GM19035 (cell line): Measurements from ENCODE around the gene AFF3.

ENCODE experiments used
- ATAC-seq: cut with Tn5 transposase; IDR thresholded peaks from one replicate; pipeline ENCODE4 v1.9.1; 2021; ENCODE audit not compliant: unreplicated experiment

AFF3 gene

DNA sequence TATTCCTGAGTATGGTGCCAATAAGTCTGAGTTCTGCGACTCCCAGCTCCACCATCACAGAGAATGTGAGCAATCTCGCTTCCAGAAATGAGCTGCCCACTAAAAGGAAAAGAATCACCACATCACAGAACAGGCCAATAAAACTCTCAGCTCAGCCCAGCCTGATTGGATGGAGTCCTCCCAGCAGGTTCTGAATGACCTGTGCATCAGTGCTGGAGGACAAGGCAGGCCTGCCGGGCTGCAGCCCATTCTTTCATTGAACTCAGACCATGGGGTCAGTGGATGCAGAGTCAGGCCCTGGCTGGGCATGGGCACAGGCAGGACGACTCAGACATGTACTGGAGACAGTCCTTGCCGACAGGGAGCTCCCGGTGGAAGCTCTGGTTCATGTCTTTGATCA is 519.9 kb downstream of the AFF3 start:
- ATAC-seq = no peak

DNA sequence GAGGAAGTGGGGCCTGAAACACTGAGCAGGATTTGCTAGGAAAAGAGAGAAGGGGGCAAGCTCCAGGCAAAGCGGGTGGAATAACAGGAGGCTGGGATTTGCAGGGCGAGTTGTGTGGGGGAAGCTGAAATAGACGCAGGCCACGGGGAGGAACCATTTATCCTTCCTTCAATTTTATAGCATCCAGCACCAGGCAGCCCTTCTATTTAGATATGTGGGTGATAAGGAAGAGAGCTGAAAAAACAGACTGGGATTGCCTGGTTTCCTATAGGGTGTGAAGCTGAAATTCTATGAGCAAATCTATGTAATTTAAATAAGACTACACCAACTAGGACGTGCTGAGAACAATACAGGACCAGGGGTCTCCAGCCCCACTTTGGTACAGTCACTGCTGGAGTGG is 520.6 kb downstream of the AFF3 start:
- no peak for ATAC-seq

DNA sequence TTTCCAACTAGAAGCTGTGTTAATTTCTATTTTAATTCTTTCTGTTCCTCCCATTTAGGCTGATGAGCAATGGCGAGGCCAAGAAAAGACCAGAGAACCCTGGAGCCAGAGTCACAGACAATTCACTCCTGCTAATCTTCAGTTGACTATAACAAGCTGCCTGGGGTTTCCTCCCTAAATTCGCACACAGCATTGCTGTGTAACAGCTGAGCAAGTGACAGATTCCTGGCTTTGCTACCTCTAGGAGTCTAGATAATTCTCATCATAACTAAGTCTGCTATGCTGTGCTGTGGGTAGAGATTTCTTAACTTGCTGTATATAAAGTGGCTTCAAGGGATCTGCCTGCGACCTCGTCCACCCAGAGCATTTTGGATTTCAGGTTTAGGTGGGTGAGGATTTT is 521.3 kb downstream of the AFF3 start:
- no peak for ATAC-seq

DNA sequence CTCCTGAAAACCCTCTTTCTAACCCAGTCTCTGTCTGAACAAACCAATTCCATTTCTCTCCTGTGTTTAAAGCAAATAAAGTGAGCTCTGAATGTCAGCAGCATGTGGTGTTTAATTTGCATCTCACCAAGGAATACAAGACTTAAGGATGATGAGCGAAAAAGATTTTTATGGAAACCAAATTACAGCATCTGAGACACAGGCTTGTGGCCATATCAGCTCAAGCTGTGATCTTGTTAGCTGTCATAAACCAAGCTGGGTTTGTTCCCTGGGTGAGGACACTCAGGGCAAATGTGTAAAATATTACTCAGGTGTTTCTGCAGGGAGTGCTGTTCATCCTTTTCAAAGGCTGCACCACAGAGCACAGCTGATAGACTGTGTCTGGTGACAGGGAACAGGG is 523.2 kb downstream of the AFF3 start:
- no peak for ATAC-seq

DNA sequence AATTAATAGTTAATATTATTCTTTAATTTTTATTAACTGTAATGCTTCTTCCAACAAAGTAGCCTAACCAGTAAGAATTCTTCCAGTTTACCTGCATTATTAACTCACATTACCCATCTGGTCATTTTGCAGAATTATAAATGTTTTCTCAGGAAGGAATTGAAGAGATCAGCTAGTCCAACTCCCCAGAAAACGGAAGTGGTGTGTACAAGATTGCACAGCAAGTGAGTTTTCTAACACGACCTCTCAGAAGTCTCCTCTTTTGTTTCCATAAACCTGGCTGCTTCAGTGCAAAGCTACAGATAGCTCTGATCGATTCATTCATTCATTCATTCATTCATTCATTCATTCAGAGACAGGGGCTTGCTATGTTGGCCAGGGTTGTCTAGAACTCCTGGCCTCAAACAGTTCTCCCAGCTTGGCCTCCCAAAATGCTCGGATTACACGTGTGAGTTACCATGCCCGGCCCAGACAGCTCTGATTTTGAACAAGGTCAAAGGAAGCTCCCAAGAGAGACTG is 523.8 kb downstream of the AFF3 start:
- no peak for ATAC-seq

DNA sequence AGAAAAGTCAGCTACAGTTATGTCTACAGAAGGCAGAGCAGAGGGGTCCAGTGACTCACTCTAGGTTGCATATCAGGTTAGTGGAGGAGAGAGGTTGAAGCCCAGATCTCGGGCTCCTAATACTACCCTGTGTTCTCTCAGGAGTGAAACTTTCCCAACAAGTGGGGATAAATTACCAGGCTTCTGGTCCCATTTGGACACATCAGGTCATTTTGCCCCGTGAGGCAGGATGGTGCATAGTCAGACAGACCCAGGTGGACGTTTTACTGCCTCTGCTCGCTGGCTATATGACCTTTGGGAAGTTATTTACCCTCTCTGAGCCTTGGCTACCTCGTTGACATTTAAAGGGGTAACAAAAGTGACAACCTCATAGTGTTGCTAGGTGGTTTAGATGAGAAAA is 524.6 kb downstream of the AFF3 start:
- ATAC-seq = no peak

DNA sequence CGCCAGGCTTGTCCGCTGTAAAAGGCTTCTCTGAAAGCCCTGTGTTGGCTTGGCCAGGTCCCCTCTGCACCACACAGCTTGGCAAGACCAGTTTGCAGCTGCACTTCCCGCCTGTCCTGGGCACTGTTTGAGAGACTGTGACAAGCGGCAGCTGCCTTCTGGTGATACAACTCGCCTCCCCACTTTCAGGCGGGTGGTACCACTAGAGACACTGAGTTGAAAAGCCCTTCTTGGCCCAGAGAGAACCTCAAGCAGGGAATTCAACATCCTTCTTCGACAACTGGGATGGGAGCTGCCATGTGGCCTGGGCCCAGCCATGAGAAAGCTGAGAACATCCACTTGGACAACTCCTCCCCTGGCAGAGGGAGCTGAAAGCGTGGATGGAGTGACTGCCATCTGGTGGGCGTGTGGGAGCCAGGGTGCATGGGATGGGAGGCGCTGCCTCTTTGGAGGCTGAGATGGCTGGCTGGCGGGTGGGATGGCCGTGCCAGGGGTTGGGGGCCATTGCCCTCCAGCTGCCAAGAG is 527.1 kb downstream of the AFF3 start:
- ATAC-seq = no peak

DNA sequence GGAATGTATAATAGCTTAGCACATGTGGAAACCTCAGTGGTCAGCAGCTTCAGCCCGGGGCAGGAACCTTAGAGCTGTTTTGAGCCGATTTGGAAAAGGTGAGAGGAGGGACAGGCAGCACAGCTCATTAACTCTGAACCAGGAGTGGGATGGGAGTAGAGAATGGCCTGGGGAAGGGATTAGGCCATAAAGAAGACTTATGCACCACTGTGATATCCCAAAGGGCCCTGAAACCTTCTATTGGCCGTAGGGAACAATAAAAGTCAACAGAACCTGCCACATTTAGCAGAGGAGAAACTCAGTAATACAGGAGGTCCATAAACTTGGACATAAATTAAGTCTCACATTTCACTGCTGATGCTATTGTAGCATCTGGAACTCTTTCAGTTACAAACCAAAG is 528.4 kb downstream of the AFF3 start:
- no peak for ATAC-seq

DNA sequence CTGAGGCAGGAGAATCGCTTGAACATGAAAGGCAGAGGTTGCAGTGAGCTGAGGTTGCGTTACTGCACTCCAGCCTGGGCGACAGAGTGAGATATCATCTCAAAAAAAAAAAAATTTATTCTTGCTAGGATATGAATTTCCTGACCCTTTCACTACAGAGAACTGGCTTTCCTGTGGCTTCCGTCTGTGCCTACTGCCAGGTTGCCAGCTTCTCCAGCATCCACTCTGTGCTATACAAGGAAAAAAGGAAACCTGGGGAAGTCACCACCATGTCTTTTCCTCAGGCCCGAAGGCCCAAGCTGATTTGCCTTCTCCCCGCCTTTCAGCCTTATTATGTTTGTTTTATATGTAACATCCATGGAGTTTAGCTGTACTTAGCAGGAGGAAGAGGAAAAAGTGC is 530.6 kb downstream of the AFF3 start:
- no peak for ATAC-seq

DNA sequence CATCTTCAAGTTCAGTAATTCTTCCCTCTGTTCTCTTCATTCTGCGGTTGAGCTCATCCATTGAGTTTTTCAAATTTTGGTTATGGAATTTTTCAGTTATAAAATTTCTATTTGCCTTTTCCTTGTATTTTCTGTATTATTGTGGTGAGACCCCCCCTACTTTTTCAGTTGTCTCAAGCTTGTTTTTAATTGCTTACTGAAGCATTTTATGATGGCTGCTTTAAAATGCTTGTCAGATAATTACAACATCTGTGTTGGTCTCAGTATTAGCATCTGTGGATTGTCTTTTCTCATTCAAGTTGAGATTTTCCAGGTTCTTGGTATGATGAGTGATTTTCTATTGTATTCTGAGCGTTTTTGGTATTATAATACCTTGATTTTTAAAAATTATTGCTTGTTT is 531.4 kb downstream of the AFF3 start:
- ATAC-seq = no peak

DNA sequence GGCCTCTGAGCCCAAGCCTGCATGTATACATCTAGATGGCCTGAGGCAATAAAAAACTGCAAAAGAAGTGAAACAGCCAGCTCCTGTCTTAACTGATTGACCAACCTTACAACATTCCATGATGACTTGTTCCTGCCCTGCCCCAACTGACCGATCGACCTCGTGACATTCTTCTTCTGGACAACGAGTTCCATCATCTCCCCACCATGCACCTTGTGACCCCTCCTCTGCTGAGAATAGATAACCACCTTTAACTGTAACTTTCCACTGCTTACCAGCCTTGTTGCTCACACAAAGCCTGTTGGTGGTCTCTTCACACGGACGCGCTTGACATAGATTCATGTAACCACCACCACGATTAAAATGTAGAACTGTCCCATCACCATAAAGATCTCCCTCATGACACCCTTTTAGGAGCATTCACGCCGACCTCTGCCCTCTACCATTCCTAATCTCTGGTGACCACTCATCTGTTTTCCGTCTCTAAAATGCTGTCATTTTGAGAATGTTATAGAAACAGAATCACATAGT is 532.5 kb downstream of the AFF3 start:
- no peak for ATAC-seq

DNA sequence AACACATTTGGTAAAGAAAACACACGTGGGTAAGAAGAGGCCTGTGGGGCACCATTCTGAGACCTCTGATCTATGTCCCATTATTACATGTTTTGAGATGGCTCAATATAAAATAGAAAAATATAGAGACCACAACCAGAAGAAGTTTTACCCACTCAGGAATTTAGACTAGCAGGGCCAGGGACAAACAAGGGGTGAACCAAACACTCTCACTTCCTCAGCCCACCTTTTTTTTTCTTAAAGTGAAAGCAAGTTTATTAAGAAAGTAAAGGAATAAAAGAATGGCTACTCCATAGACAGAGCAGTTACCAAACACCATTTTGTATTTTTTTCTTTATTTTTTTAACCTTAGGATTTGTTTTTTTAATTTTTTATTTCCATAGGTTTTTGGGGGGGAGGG is 533.5 kb downstream of the AFF3 start:
- no peak for ATAC-seq

DNA sequence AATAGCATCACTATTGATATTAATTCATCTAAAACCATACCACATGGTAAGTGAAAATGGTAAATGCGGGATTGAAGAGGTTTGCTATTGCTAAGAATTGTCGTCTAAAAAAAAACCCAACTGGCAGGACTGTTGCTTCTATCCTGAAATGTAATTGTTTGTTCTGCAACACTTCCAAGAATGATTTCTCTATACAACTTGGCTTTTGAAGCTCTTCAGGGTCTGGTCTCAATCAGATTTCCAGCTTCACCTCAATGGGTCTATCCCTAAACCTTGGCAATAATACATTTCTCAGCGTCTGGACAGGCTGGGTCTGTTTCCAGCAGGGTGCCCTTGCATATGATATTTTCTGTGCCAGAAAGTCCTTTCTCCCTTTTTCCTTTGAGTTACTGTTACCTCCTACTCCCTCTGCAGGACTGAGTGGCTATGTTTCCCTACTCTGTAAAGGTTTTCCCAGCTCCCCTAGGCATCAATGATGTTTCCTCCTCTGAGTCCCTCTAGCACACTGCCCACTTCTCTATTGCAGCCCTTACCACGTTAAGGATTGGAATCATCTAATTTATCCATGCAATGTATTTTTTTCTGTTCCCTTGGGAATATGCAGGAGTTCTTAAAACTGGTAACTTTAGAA is 534.4 kb downstream of the AFF3 start:
- no peak for ATAC-seq

DNA sequence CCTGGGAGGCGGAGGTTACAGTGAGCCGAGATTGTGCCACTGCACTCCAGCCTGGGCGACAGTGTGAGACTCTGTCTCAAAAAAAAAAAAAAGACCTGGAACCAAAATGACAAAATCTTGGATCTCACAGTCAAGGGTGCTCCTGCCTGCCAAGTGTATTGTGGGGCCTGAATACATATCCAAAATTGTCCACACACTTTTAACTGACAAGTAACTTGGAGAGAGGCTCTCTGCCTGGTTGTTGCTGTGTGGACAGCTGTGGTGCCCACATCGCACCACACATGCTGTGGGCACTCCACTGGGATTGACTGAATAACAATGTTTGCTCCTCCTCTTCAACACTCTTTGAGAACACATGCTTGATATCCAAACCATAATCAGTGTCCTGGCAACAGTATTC is 534.9 kb downstream of the AFF3 start:
- no peak for ATAC-seq

DNA sequence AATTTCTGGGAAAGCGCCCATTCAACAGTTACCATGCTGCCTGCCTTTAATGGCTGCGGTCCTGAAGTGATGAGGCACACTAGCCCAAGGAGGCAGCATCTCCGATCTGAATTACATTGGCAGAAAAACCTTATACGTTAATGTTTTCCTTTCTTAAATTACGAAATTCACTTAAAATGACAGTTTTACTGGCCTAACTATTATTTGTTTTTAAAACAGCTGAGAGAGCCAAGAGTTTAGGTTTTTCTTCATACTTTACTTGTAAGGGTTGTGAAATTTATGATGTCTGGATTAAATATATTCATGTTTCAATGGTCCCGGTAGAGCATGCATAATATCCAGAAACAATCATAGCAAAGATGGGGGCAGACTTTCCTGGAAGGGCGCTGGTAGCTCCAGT is 537.4 kb downstream of the AFF3 start:
- no peak for ATAC-seq

DNA sequence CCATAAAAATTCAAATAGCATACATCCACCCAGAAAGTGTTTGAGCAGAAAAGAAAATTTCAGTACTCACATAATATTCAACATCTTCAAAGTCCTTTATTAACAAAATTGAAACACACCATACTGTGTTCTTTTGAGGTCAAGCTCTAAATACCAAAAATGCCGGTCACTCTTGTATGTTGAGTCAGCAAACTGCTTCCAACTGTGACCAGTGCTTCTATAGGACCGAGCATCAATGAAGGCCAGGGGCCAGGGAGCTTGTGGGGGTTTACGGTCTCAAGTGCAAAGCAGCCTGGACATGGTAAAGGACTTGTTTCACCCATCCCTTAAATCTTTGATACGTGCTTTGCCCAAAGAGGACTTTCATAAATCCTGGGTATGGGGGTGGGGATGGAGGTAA is 539.9 kb downstream of the AFF3 start:
- no peak for ATAC-seq

DNA sequence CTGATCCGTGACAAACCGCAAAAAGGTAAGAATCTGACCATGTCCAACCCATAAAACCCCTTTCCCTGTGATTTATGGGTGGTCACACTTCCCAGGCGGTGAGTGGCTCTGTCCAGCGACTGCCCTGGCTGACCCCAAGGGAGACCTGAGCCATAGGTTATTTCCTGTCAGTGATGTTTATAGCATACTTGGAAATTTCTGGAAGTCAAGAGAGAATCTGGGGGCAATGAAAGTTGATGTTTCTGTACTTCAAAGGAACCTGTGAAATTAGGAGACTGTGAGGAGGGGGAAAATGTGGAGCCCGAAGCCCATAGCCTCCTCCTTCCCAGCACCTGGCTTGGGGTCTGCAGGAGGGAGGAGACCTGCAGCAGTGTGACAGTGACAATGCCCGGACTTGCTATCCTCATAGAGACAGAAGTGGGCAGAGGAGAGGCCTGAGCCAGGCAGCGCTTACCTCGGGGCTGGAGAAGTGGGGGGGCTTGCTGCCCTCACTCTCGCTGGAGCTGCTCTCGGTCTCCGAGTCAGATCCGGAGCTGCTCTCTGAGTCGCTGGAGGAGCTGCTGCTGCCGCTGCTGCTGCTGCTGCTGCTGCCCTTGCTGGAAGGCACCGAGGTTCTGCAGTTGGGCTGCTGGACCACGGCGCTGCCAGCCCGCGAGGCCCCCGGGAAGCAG is 541.3 kb downstream of the AFF3 start:
- ATAC-seq = no peak

DNA sequence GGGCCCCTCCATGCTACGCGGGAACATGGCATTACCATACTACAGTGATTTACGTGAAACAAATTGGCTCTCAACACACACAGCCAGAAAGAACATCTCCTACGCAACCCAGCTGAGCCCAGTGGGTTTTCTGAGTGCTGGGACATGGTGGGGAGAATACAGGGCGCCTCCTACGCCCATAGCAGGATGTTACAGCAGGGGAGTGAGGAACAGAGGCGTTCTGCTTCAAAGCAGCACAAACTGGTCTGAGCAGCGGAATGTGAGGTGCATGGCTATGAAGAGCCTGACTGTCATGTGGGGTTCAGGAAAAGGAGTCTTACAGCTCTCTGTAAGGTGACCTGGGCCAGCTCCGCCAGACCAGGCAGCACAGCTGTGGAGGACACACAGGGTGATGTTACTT is 543.9 kb downstream of the AFF3 start:
- ATAC-seq = no peak

DNA sequence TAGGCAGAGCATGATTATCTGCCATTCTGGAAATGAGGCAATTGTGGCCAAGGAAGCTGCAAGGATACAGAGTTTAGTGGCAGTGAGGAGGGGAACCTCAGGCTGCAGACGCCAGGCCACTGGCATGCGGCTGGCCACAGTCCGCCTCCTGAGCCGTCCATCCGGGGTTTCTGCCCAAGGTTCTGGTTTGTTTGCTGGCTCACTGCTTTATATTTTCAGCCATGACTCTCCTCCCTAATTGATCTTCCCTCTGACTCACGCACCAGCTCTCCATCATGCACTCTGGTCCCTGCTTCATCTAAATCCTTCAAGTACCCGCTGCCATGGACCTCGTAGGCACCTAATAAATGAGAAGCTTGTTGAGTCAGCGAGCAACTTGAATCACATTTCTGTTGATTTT is 544.8 kb downstream of the AFF3 start:
- no peak for ATAC-seq

DNA sequence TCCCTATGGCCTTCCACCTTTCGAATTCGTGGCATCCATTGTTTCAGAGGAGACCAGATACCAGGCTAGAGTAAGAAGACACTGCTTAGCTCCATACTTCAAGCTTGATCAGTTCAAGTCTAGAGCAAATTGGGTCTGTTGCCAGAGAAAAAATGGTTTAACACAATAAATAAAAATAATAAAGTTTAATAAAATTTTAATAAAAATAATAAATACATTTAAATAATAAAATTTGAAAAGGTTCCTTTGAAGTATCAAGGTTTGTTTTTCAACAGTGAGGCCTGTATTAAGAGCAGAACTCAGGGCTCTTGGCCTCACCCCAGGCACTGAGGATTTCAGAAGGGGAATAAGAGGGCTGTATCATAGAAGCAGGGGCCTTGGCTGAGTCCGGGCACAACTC is 547.0 kb downstream of the AFF3 start:
- ATAC-seq = no peak

DNA sequence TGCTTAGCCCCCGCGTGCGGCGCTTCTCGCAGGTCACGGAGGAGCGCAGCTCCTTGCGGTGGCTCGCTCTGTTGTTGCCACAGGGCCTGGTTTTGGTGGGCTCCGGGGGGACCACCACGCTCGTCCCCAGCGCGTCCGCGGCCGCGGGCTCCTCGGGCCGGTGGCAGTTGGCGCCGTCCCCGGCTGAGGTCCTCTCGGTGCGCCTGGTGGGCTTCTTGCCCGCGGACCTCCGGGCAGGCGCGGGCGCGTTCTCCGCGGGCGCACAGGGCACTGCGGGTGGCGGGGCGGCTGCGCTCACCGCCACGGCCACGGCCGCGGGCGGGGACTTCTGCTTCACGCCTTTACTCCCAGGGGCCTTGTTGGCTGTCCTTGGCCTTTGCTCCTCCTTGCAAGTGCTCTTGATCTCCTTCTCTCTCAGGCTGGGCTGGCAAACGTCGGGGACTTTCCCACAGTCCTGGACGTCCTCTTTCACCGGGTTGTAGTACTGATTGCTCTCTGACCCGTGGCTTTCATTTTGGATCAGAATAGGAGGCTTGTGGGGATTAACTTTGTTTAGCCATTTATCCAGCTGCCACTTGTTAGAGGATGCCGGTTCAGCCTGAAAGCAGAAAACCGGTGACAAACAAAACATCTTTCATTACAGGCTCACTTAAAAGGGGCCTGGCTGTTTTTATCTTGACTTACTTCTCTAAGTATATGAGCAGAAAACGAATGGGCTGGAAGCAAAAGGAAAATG is 548.5 kb downstream of the AFF3 start:
- ATAC-seq = no peak

DNA sequence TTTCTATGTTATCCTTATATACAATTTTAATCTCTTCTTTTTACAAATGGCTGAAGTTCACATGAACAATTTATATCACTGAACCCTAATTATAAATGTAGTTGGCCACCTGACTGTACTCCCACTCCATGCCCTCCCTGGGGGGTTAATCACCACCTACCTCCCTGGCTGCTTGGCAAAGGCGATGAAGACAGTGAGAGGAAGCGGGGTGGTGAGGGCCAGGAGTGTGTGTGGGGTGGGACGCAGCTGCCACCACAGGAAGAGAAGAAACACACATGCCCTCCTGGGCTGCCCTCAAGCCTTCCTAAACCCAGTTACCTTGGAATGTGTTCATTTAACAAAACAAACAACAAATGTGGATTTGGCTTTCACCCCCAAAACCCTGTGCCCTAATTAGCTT is 565.6 kb downstream of the AFF3 start:
- no peak for ATAC-seq
